ENCODE results near the gene NAPB. TPM values are rescaled to one million over a fixed set of nuclear protein-coding genes. Genes with fewer than 3 reads are reported as not detected.

NAPB gene
- polyA plus RNA-seq, 1 donor from 2014 or later, result 133 TPM

GRCh38 chr20:23379772-23380171 is 41.5 kb downstream of the NAPB start:
- Histone ChIP-seq H3F3A (ENCODE audit: insufficient read depth, low read length, poor library complexity, severe bottlenecking) (no peaks in the 10 kb centered on the region), H3K27ac (ENCODE audit: low read length) (no peak overlapping the region), H4K20me1 (ENCODE audit: insufficient read depth) (no peaks in the 10 kb centered on the region), H3K9me3 (ENCODE audit: low read length) (no peaks in the 10 kb centered on the region), H3K4me2 (ENCODE audit: low read length) (no peak overlapping the region), H3K79me2 (replicated peaks; ENCODE audit: insufficient read depth, low read length) (no peaks in the 10 kb centered on the region), H2AFZ (ENCODE audit: low read depth, low read length) (no peak overlapping the region), H3K36me3 (ENCODE audit: insufficient read depth, low read length) (no peaks in the 10 kb centered on the region), H3K9me2 (ENCODE audit: insufficient read depth, low read length) (no peaks in the 10 kb centered on the region), H3K27me3 (ENCODE audit: insufficient read depth, low read depth, low read length) (no peaks in the 10 kb centered on the region), H3K9ac (ENCODE audit: low read length) (no peak overlapping the region), H3K4me3 (ENCODE audit: low read length) (no peak overlapping the region)
- TF ChIP-seq POLR2AphosphoS5 (IDR thresholded peaks at IDR 0.05) (no peak), EP300 (conservative IDR thresholded peaks at IDR 0.05; ENCODE audit: poor library complexity, severe bottlenecking) (no peak), MXI1 (conservative IDR thresholded peaks at IDR 0.05; ENCODE audit: poor library complexity, severe bottlenecking) (no peak), REST (IDR thresholded peaks at IDR 0.05; ENCODE audit: borderline replicate concordance) (no peak), TAF1 (IDR thresholded peaks at IDR 0.05; ENCODE audit: low read depth) (no peak), RAD21 (conservative IDR thresholded peaks at IDR 0.05) (no peak), CTCF (IDR thresholded peaks at IDR 0.05; ENCODE audit: poor library complexity, severe bottlenecking) (no peak), EZH2 (IDR thresholded peaks at IDR 0.05; ENCODE audit: borderline replicate concordance, insufficient read depth, low read length, poor library complexity, severe bottlenecking) (no peak), SMC3 (conservative IDR thresholded peaks at IDR 0.05; ENCODE audit: poor library complexity) (no peak)

- Histone ChIP-seq H3K79me2 (replicated peaks; ENCODE audit: insufficient read depth, low read length) (no peaks in the 10 kb centered on the region), H3F3A (ENCODE audit: insufficient read depth, low read length, poor library complexity, severe bottlenecking) (no peaks in the 10 kb centered on the region), H2AFZ (ENCODE audit: low read depth, low read length) (no peak overlapping the region), H3K4me3 (ENCODE audit: low read length) (no peak overlapping the region), H3K27me3 (ENCODE audit: insufficient read depth, low read depth, low read length) (no peaks in the 10 kb centered on the region), H3K36me3 (ENCODE audit: insufficient read depth, low read length) (peaks cover 16% of the 10 kb centered on the region), H3K9me3 (ENCODE audit: low read length) (no peaks in the 10 kb centered on the region), H3K9me2 (ENCODE audit: insufficient read depth, low read length) (no peaks in the 10 kb centered on the region), H3K27ac (ENCODE audit: low read length) (no peak overlapping the region), H3K9ac (ENCODE audit: low read length) (no peak overlapping the region), H3K4me2 (ENCODE audit: low read length) (no peak overlapping the region), H4K20me1 (ENCODE audit: insufficient read depth) (no peaks in the 10 kb centered on the region)
- TF ChIP-seq EP300 (conservative IDR thresholded peaks at IDR 0.05; ENCODE audit: poor library complexity, severe bottlenecking) (no peak), RAD21 (conservative IDR thresholded peaks at IDR 0.05) (no peak), MXI1 (conservative IDR thresholded peaks at IDR 0.05; ENCODE audit: poor library complexity, severe bottlenecking) (no peak)
Observed at GRCh38 chr20:23375827-23376226, 45.5 kb downstream of the NAPB start.

- H3K79me2 ChIP-seq (replicated peaks; ENCODE audit: insufficient read depth, low read length), result no peaks in the 10 kb centered on the region
Observed at GRCh38 chr20:23374441-23374840, 46.8 kb downstream of the NAPB start.

More at GRCh38 chr20:23374441-23374840, 46.8 kb downstream of the NAPB start:
- TF ChIP-seq EZH2 (IDR thresholded peaks at IDR 0.05; ENCODE audit: borderline replicate concordance, insufficient read depth, low read length, poor library complexity, severe bottlenecking) (no peak), CTCF (IDR thresholded peaks at IDR 0.05; ENCODE audit: poor library complexity, severe bottlenecking) (no peak), SMC3 (conservative IDR thresholded peaks at IDR 0.05; ENCODE audit: poor library complexity) (no peak), EP300 (conservative IDR thresholded peaks at IDR 0.05; ENCODE audit: poor library complexity, severe bottlenecking) (no peak), REST (IDR thresholded peaks at IDR 0.05; ENCODE audit: borderline replicate concordance) (no peak)
- H3K27me3 ChIP-seq (ENCODE audit: insufficient read depth, low read depth, low read length), result no peaks in the 10 kb centered on the region
- H2AFZ ChIP-seq (ENCODE audit: low read depth, low read length), result no peak overlapping the region
- no peaks in the 10 kb centered on the region for H3K9me2 ChIP-seq (ENCODE audit: insufficient read depth, low read length)
- H3F3A ChIP-seq (ENCODE audit: insufficient read depth, low read length, poor library complexity, severe bottlenecking), result no peaks in the 10 kb centered on the region
- no peaks in the 10 kb centered on the region for H4K20me1 ChIP-seq (ENCODE audit: insufficient read depth)
- no peak overlapping the region for H3K4me2 ChIP-seq (ENCODE audit: low read length)
- no peak overlapping the region for H3K9ac ChIP-seq (ENCODE audit: low read length)
- no peaks in the 10 kb centered on the region for H3K9me3 ChIP-seq (ENCODE audit: low read length)
- H3K36me3 ChIP-seq (ENCODE audit: insufficient read depth, low read length), result peaks cover 30% of the 10 kb centered on the region
- no peak overlapping the region for H3K4me3 ChIP-seq (ENCODE audit: low read length)
- no peak overlapping the region for H3K27ac ChIP-seq (ENCODE audit: low read length)

All from neural cell (in vitro differentiated cells).